NCI-H2171 (cell line): ENCODE results near the gene NPEPPS.

ENCODE experiments used
- DNase-seq: peaks from one replicate; lab custom pipeline; 2025; lab: John Stamatoyannopoulos, UW

The NPEPPS gene

GRCh38 chr17:47630614-47631013 is 99.7 kb downstream of the NPEPPS start:
- DNase-seq, result no peak

GRCh38 chr17:47632991-47633390 is 102.1 kb downstream of the NPEPPS start:
- no peak for DNase-seq

- peak; percentile 45 for DNase-seq
Measured at GRCh38 chr17:47633996-47634395, 103.1 kb downstream of the NPEPPS start.

- DNase-seq, result no peak
Measured at GRCh38 chr17:47634870-47635269, 104.0 kb downstream of the NPEPPS start.

- DNase-seq, result no peak
Measured at GRCh38 chr17:47635734-47636133, 104.8 kb downstream of the NPEPPS start.

GRCh38 chr17:47636273-47637030 is 105.5 kb downstream of the NPEPPS start:
- DNase-seq, result peak; percentile 77

GRCh38 chr17:47638903-47639302 is 108.0 kb downstream of the NPEPPS start:
- no peak for DNase-seq

- no peak for DNase-seq
Measured at GRCh38 chr17:47640076-47640475, 109.2 kb downstream of the NPEPPS start.

GRCh38 chr17:47641202-47641601 is 110.3 kb downstream of the NPEPPS start:
- no peak for DNase-seq

- DNase-seq, result no peak
Measured at GRCh38 chr17:47643116-47643515, 112.2 kb downstream of the NPEPPS start.

- no peak for DNase-seq
Measured at GRCh38 chr17:47644324-47644723, 113.4 kb downstream of the NPEPPS start.

GRCh38 chr17:47649153-47649971 is 118.5 kb downstream of the NPEPPS start, which contains the start of gene KPNB1:
KPNB1 (plus strand) TSS chr17:47649919; CDS start chr17:47650245, 326 bp downstream.
- peak; percentile 99 for DNase-seq

- DNase-seq, result no peak
Measured at GRCh38 chr17:47649972-47650524, 119.1 kb downstream of the NPEPPS start.

- peak; percentile 98 for DNase-seq
Measured at GRCh38 chr17:47650525-47651522, 119.9 kb downstream of the NPEPPS start.

GRCh38 chr17:47651704-47652103 is 120.8 kb downstream of the NPEPPS start:
- no peak for DNase-seq

GRCh38 chr17:47652570-47652969 is 121.7 kb downstream of the NPEPPS start:
- DNase-seq, result no peak

- no peak for DNase-seq
Measured at GRCh38 chr17:47653442-47653841, 122.5 kb downstream of the NPEPPS start.

GRCh38 chr17:47654991-47655390 is 124.1 kb downstream of the NPEPPS start:
- no peak for DNase-seq

GRCh38 chr17:47660064-47660492 is 129.2 kb downstream of the NPEPPS start:
- DNase-seq, result no peak

GRCh38 chr17:47663912-47664623 is 133.2 kb downstream of the NPEPPS start:
- peak; percentile 28 for DNase-seq

- DNase-seq, result no peak
Measured at GRCh38 chr17:47664624-47664941, 133.7 kb downstream of the NPEPPS start.
